HepG2 (cell line): ENCODE measurements around the gene LYRM4.

Source experiments
- CTCF ChIP-seq: sonication (generic); formaldehyde crosslinking; IDR thresholded peaks from 2 replicates; pipeline ENCODE4 v1.5.0; 2020; ENCODE audit warnings: mild to moderate bottlenecking, missing genetic modification reagents, moderate library complexity
- EP300 ChIP-seq, 3 experiments: sonication (generic) in 1 of 3; formaldehyde crosslinking in 1 of 3; IDR thresholded peaks; 2 replicates each; pipeline versions ENCODE4 v1.5.1 to v1.6.1; 2011 to 2020; ENCODE audit warnings: low read depth in 2 of 3, low read length in 2 of 3, borderline replicate concordance in 1 of 3, improper control_type of control experiment in 1 of 3, mild to moderate bottlenecking in 1 of 3, missing genetic modification reagents in 1 of 3, moderate library complexity in 1 of 3
- ESRRA ChIP-seq: sonication (generic); formaldehyde crosslinking; IDR thresholded peaks from 2 replicates; pipeline ENCODE4 v1.5.1; 2020; ENCODE audit warnings: mild to moderate bottlenecking, low read depth, missing genetic modification reagents
- FLYWCH1 ChIP-seq: sonication (generic); formaldehyde crosslinking; IDR thresholded peaks from 2 replicates; pipeline ENCODE4 v1.8.1; 2023; ENCODE audit warnings: mild to moderate bottlenecking, missing genetic modification reagents
- NONO ChIP-seq, 2 experiments: fragments of 450-650 bp in 1 of 2; sonication (generic) in 1 of 2; formaldehyde crosslinking in 1 of 2; IDR thresholded peaks in 1 of 2; conservative IDR thresholded peaks in 1 of 2; 2 replicates each; pipeline versions ENCODE4 v1.6.1 to v1.8.0; 2017 to 2022; ENCODE audit warnings: mild to moderate bottlenecking in 1 of 2, missing genetic modification reagents in 1 of 2, moderate library complexity in 1 of 2
- PHF5A ChIP-seq: IDR thresholded peaks from one replicate; pipeline ENCODE4 v1.6.1; 2018; ENCODE audit warnings: low read depth, missing genetic modification reagents; ENCODE audit not compliant: unreplicated experiment
- POLR2AphosphoS5 ChIP-seq: IDR thresholded peaks from 2 replicates; pipeline ENCODE4 v1.6.1; 2012; ENCODE audit warnings: low read depth, low read length
- RBFOX2 ChIP-seq: fragments of 200-400 bp; formaldehyde crosslinking; IDR thresholded peaks from 2 replicates; pipeline ENCODE4 v1.6.1; 2017; ENCODE audit warnings: low read depth, mild to moderate bottlenecking, low read length
- RFXANK ChIP-seq: IDR thresholded peaks from 2 replicates; pipeline ENCODE4 v1.6.1; 2016
- TCF7L2 ChIP-seq: IDR thresholded peaks from 2 replicates; pipeline ENCODE4 v1.6.1; 2011; ENCODE audit warnings: mild to moderate bottlenecking, low read depth, low read length, moderate library complexity
- ZNF337 ChIP-seq: sonication (generic); formaldehyde crosslinking; IDR thresholded peaks from 2 replicates; pipeline ENCODE4 v1.5.1; 2020; ENCODE audit warnings: missing genetic modification reagents, low read depth, mild to moderate bottlenecking, borderline replicate concordance
- TF ChIP-seq, protein P1 (sequence below), 2 experiments: IDR thresholded peaks; 2 replicates each; pipeline ENCODE4 v1.6.1; 2011 to 2012; ENCODE audit warnings: low read length in 2 of 2, borderline replicate concordance in 1 of 2, low read depth in 1 of 2, mild to moderate bottlenecking in 1 of 2, moderate library complexity in 1 of 2
- TF ChIP-seq, protein P2 (sequence below): sonication (generic); formaldehyde crosslinking; IDR thresholded peaks from 2 replicates; pipeline ENCODE4 v1.4.0; 2020; ENCODE audit warnings: missing genetic modification reagents, borderline replicate concordance

GRCh38 chr6:5278047-5278446 is 17.3 kb upstream of the LYRM4 start:
- no peak for TF ChIP-seq RBFOX2
- TF ChIP-seq FLYWCH1 (CRISPR knock-in tag), result no peak
- TF ChIP-seq EP300 (IDR thresholded peaks at IDR 0.05; ENCODE audit: low read depth in 2 of 2, low read length in 2 of 2), result no peak
- no peak for TF ChIP-seq EP300 (CRISPR knock-in tag; IDR thresholded peaks at IDR 0.05; ENCODE audit: borderline replicate concordance)
- TF ChIP-seq, protein P1, sequence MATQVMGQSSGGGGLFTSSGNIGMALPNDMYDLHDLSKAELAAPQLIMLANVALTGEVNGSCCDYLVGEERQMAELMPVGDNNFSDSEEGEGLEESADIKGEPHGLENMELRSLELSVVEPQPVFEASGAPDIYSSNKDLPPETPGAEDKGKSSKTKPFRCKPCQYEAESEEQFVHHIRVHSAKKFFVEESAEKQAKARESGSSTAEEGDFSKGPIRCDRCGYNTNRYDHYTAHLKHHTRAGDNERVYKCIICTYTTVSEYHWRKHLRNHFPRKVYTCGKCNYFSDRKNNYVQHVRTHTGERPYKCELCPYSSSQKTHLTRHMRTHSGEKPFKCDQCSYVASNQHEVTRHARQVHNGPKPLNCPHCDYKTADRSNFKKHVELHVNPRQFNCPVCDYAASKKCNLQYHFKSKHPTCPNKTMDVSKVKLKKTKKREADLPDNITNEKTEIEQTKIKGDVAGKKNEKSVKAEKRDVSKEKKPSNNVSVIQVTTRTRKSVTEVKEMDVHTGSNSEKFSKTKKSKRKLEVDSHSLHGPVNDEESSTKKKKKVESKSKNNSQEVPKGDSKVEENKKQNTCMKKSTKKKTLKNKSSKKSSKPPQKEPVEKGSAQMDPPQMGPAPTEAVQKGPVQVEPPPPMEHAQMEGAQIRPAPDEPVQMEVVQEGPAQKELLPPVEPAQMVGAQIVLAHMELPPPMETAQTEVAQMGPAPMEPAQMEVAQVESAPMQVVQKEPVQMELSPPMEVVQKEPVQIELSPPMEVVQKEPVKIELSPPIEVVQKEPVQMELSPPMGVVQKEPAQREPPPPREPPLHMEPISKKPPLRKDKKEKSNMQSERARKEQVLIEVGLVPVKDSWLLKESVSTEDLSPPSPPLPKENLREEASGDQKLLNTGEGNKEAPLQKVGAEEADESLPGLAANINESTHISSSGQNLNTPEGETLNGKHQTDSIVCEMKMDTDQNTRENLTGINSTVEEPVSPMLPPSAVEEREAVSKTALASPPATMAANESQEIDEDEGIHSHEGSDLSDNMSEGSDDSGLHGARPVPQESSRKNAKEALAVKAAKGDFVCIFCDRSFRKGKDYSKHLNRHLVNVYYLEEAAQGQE (IDR thresholded peaks at IDR 0.05; ENCODE audit: borderline replicate concordance in 1 of 2, low read depth in 1 of 2, low read length in 2 of 2), result no peak
- no peak for TF ChIP-seq PHF5A
- no peak for TF ChIP-seq NONO (IDR thresholded peaks at IDR 0.05)
- no peak for TF ChIP-seq NONO (CRISPR knock-in tag; conservative IDR thresholded peaks at IDR 0.05)
- TF ChIP-seq, protein P2, sequence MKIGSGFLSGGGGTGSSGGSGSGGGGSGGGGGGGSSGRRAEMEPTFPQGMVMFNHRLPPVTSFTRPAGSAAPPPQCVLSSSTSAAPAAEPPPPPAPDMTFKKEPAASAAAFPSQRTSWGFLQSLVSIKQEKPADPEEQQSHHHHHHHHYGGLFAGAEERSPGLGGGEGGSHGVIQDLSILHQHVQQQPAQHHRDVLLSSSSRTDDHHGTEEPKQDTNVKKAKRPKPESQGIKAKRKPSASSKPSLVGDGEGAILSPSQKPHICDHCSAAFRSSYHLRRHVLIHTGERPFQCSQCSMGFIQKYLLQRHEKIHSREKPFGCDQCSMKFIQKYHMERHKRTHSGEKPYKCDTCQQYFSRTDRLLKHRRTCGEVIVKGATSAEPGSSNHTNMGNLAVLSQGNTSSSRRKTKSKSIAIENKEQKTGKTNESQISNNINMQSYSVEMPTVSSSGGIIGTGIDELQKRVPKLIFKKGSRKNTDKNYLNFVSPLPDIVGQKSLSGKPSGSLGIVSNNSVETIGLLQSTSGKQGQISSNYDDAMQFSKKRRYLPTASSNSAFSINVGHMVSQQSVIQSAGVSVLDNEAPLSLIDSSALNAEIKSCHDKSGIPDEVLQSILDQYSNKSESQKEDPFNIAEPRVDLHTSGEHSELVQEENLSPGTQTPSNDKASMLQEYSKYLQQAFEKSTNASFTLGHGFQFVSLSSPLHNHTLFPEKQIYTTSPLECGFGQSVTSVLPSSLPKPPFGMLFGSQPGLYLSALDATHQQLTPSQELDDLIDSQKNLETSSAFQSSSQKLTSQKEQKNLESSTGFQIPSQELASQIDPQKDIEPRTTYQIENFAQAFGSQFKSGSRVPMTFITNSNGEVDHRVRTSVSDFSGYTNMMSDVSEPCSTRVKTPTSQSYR, result no peak
- TF ChIP-seq RFXANK (CRISPR knock-in tag), result no peak
- TF ChIP-seq CTCF (CRISPR knock-in tag), result no peak
- no peak for TF ChIP-seq TCF7L2
- no peak for TF ChIP-seq ESRRA (CRISPR knock-in tag)
- TF ChIP-seq POLR2AphosphoS5, result no peak
- no peak for TF ChIP-seq ZNF337 (CRISPR knock-in tag)
